ENCODE results near the gene APPL2. TPM values are rescaled to one million over a fixed set of nuclear protein-coding genes. Genes with fewer than 3 reads are reported as not detected.

The APPL2 gene
- total RNA-seq, 1 experiment from 2014 or later: 44.1 TPM

GRCh38 chr12:105219261-105220028 is 16.5 kb downstream of the APPL2 start:
- H3K9ac ChIP-seq (ENCODE audit: low read length): no peak overlapping the region
- H3K4me2 ChIP-seq (ENCODE audit: low read depth, low read length, poor library complexity, severe bottlenecking): no peak overlapping the region
- H3K27ac ChIP-seq (ENCODE audit: low read length): no peak overlapping the region
- no peak overlapping the region for H2AFZ ChIP-seq (ENCODE audit: low read length)
- no peaks in the 10 kb centered on the region for H3K9me3 ChIP-seq (ENCODE audit: low read length)
- no peak overlapping the region for H3K4me3 ChIP-seq (ENCODE audit: low read length)
- H3K27me3 ChIP-seq (ENCODE audit: low read length): no peaks in the 10 kb centered on the region
- peaks cover 23% of the 10 kb centered on the region; the same call in 1 of the 2 replicates for H3K79me2 ChIP-seq (ENCODE audit: low read length)
- H3K9me2 ChIP-seq (replicated peaks; ENCODE audit: insufficient read depth, low read length): no peaks in the 10 kb centered on the region
- H4K20me1 ChIP-seq (ENCODE audit: insufficient read depth, low read depth, low read length): no peaks in the 10 kb centered on the region
- peaks cover 11% of the 10 kb centered on the region for H3K4me1 ChIP-seq (ENCODE audit: low read length)
- no peak for DNase-seq
- H3K36me3 ChIP-seq (ENCODE audit: insufficient read depth, low read length): no peaks in the 10 kb centered on the region

GRCh38 chr12:105218434-105218833 is 17.5 kb downstream of the APPL2 start:
- no peak overlapping the region for H3K4me3 ChIP-seq (ENCODE audit: low read length)
- H3K27me3 ChIP-seq (ENCODE audit: low read length): no peaks in the 10 kb centered on the region
- H3K9me3 ChIP-seq (ENCODE audit: low read length): no peaks in the 10 kb centered on the region
- H3K27ac ChIP-seq (ENCODE audit: low read length): no peak overlapping the region
- no peaks in the 10 kb centered on the region for H4K20me1 ChIP-seq (ENCODE audit: insufficient read depth, low read depth, low read length)
- no peak overlapping the region for H2AFZ ChIP-seq (ENCODE audit: low read length)
- H3K9me2 ChIP-seq (replicated peaks; ENCODE audit: insufficient read depth, low read length): no peaks in the 10 kb centered on the region
- H3K4me2 ChIP-seq (ENCODE audit: low read depth, low read length, poor library complexity, severe bottlenecking): no peak overlapping the region
- H3K36me3 ChIP-seq (ENCODE audit: insufficient read depth, low read length): no peaks in the 10 kb centered on the region
- H3K9ac ChIP-seq (ENCODE audit: low read length): no peak overlapping the region
- DNase-seq: no peak
- peaks cover 20% of the 10 kb centered on the region; the same call in 1 of the 2 replicates for H3K79me2 ChIP-seq (ENCODE audit: low read length)
- H3K4me1 ChIP-seq (ENCODE audit: low read length): peaks cover 4% of the 10 kb centered on the region

- Histone ChIP-seq H3K9me3 (ENCODE audit: low read length) (no peaks in the 10 kb centered on the region), H3K36me3 (ENCODE audit: insufficient read depth, low read length) (no peaks in the 10 kb centered on the region), H3K4me2 (ENCODE audit: low read depth, low read length, poor library complexity, severe bottlenecking) (no peak overlapping the region), H3K9ac (ENCODE audit: low read length) (no peak overlapping the region), H2AFZ (ENCODE audit: low read length) (no peak overlapping the region), H3K9me2 (replicated peaks; ENCODE audit: insufficient read depth, low read length) (no peaks in the 10 kb centered on the region), H3K4me3 (ENCODE audit: low read length) (no peak overlapping the region), H3K27me3 (ENCODE audit: low read length) (no peaks in the 10 kb centered on the region), H4K20me1 (ENCODE audit: insufficient read depth, low read depth, low read length) (no peaks in the 10 kb centered on the region), H3K4me1 (ENCODE audit: low read length) (no peaks in the 10 kb centered on the region), H3K27ac (ENCODE audit: low read length) (no peak overlapping the region), H3K79me2 (ENCODE audit: low read length) (peaks cover 7% of the 10 kb centered on the region; the same call in 1 of the 2 replicates)
- DNase-seq: no peak
Measured at GRCh38 chr12:105214670-105215375, 21.2 kb downstream of the APPL2 start.

DNA sequence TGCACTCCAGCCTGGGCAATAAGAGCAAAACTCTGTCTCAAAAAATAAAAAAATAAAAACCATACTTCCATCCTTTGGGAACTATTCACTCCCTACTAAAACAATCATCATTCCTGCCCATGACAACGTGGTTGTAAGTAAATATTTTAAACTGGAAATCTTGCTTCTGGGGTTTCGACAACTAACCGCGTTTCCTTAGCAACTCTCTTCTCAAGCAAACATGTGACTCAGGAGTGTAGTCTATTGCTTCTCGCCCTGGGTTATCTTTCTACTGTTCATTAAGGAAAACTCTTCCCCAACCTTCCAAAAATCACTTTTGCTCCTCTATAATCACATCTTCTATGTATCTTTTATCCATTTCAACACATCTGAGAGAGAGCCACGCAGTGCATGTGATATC is 21.8 kb downstream of the APPL2 start:
- Histone ChIP-seq H3K27me3 (ENCODE audit: low read length) (no peaks in the 10 kb centered on the region), H3K9me3 (ENCODE audit: low read length) (no peaks in the 10 kb centered on the region), H3K9ac (ENCODE audit: low read length) (no peak overlapping the region), H3K4me2 (ENCODE audit: low read depth, low read length, poor library complexity, severe bottlenecking) (no peak overlapping the region), H3K27ac (ENCODE audit: low read length) (no peak overlapping the region), H3K79me2 (ENCODE audit: low read length) (peaks cover under 1% of the 10 kb centered on the region; the same call in 1 of the 2 replicates), H4K20me1 (ENCODE audit: insufficient read depth, low read depth, low read length) (no peaks in the 10 kb centered on the region), H3K4me1 (ENCODE audit: low read length) (no peaks in the 10 kb centered on the region), H3K36me3 (ENCODE audit: insufficient read depth, low read length) (no peaks in the 10 kb centered on the region), H3K9me2 (replicated peaks; ENCODE audit: insufficient read depth, low read length) (no peaks in the 10 kb centered on the region), H3K4me3 (ENCODE audit: low read length) (no peak overlapping the region), H2AFZ (ENCODE audit: low read length) (no peak overlapping the region)
- DNase-seq: no peak

DNA sequence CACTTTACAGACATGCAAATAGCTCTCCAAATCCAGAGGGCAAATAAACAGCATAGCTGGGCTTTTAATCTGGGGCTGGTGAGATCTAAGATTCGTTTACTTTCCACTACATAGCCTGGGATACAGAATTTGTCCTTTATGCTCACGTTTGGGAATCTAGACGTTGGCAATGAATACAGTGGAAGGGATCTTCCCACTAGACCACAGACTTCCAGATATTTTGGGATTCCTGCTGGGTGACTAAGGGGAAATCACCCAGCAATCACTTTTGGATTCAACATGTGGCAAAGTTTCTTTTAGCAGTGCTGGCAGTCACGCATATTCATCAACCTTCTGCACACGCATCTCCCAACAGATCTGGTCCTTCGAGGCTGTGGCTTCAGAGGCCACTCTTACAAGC is 23.5 kb downstream of the APPL2 start:
- no peak for DNase-seq
- no peaks in the 10 kb centered on the region for H3K27me3 ChIP-seq (ENCODE audit: low read length)
- H3K4me3 ChIP-seq (ENCODE audit: low read length): no peak overlapping the region
- H3K79me2 ChIP-seq (ENCODE audit: low read length): no peaks in the 10 kb centered on the region
- H4K20me1 ChIP-seq (ENCODE audit: insufficient read depth, low read depth, low read length): no peaks in the 10 kb centered on the region
- H3K9me3 ChIP-seq (ENCODE audit: low read length): no peaks in the 10 kb centered on the region
- no peak overlapping the region for H3K27ac ChIP-seq (ENCODE audit: low read length)
- no peaks in the 10 kb centered on the region for H3K9me2 ChIP-seq (replicated peaks; ENCODE audit: insufficient read depth, low read length)
- no peaks in the 10 kb centered on the region for H3K4me1 ChIP-seq (ENCODE audit: low read length)
- no peak overlapping the region for H2AFZ ChIP-seq (ENCODE audit: low read length)
- no peaks in the 10 kb centered on the region for H3K36me3 ChIP-seq (ENCODE audit: insufficient read depth, low read length)
- no peak overlapping the region for H3K9ac ChIP-seq (ENCODE audit: low read length)
- no peak overlapping the region for H3K4me2 ChIP-seq (ENCODE audit: low read depth, low read length, poor library complexity, severe bottlenecking)

DNA sequence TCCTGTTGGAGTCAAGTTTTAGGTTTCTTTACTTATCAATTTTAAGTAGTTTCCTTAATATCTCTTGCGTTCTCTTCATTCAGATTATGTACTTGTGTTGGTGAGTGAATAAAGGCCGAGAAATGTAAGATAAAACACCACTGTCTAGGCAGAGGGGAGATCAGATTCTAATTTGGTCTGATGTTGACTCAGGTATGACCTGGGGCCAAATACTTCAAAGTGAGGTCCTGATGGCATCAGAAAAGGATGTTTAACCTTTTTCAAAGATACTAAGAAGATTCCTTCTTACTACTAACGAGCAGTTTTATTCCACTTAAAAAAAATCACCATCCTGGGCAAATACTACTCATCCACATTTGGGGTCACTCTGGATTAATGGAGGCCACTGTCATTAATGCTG is 26.9 kb downstream of the APPL2 start:
- H3K79me2 ChIP-seq (ENCODE audit: low read length): no peaks in the 10 kb centered on the region
- no peak for DNase-seq
- H4K20me1 ChIP-seq (ENCODE audit: insufficient read depth, low read depth, low read length): no peaks in the 10 kb centered on the region
- H3K9me3 ChIP-seq (ENCODE audit: low read length): no peaks in the 10 kb centered on the region
- no peaks in the 10 kb centered on the region for H3K27me3 ChIP-seq (ENCODE audit: low read length)
- no peaks in the 10 kb centered on the region for H3K36me3 ChIP-seq (ENCODE audit: insufficient read depth, low read length)
- H3K4me3 ChIP-seq (ENCODE audit: low read length): no peak overlapping the region
- H3K4me2 ChIP-seq (ENCODE audit: low read depth, low read length, poor library complexity, severe bottlenecking): no peak overlapping the region
- no peaks in the 10 kb centered on the region for H3K9me2 ChIP-seq (replicated peaks; ENCODE audit: insufficient read depth, low read length)
- no peak overlapping the region for H3K9ac ChIP-seq (ENCODE audit: low read length)
- H2AFZ ChIP-seq (ENCODE audit: low read length): no peak overlapping the region
- no peak overlapping the region for H3K27ac ChIP-seq (ENCODE audit: low read length)
- no peaks in the 10 kb centered on the region for H3K4me1 ChIP-seq (ENCODE audit: low read length)

GRCh38 chr12:105206686-105207374 is 29.1 kb downstream of the APPL2 start:
- Histone ChIP-seq H3K4me3 (ENCODE audit: low read length) (no peak overlapping the region), H3K9me2 (replicated peaks; ENCODE audit: insufficient read depth, low read length) (no peaks in the 10 kb centered on the region), H3K4me2 (ENCODE audit: low read depth, low read length, poor library complexity, severe bottlenecking) (no peak overlapping the region), H3K79me2 (ENCODE audit: low read length) (no peaks in the 10 kb centered on the region), H3K4me1 (ENCODE audit: low read length) (peaks cover 9% of the 10 kb centered on the region), H3K27me3 (ENCODE audit: low read length) (no peaks in the 10 kb centered on the region), H3K27ac (ENCODE audit: low read length) (no peak overlapping the region), H3K9me3 (ENCODE audit: low read length) (no peaks in the 10 kb centered on the region), H3K36me3 (ENCODE audit: insufficient read depth, low read length) (peaks cover 4% of the 10 kb centered on the region; the same call in 1 of the 2 replicates), H2AFZ (ENCODE audit: low read length) (no peak overlapping the region), H4K20me1 (ENCODE audit: insufficient read depth, low read depth, low read length) (no peaks in the 10 kb centered on the region), H3K9ac (ENCODE audit: low read length) (no peak overlapping the region)
- no peak for DNase-seq
